Sigmoid colon (tissue), 7 donors: Measurements from ENCODE around the gene NIN. TPM values are rescaled to one million over a fixed set of nuclear protein-coding genes. Genes with fewer than 3 reads are reported as not detected.

Source experiments
- DNase-seq: peaks from one replicate; pipeline ENCODE4 v3.0.0-alpha.2; 2019
- H3K27ac ChIP-seq, 4 donors: fragments of 200-600 bp; sonication (generic); one replicate each; pipeline ENCODE4 v1.5.1; 2016 to 2019; ENCODE audit warnings: mild to moderate bottlenecking in 1 of 4
- H3K27me3 ChIP-seq, 3 donors: fragments of 200-600 bp; sonication (generic); one replicate each; pipeline ENCODE4 v1.5.1; 2019; ENCODE audit warnings: mild to moderate bottlenecking in 1 of 3
- H3K36me3 ChIP-seq, 4 donors: fragments of 200-600 bp; sonication (generic); one replicate each; pipeline ENCODE4 v1.5.1; 2016 to 2019
- H3K4me1 ChIP-seq, 4 donors: fragments of 200-600 bp; sonication (generic); one replicate each; pipeline ENCODE4 v1.5.1; 2017 to 2019
- H3K4me3 ChIP-seq, 4 donors: fragments of 200-600 bp; sonication (generic); one replicate each; pipeline ENCODE4 v1.5.1; 2017 to 2019; ENCODE audit warnings: mild to moderate bottlenecking in 2 of 4, moderate library complexity in 1 of 4
- H3K9me3 ChIP-seq, 4 donors: fragments of 200-600 bp in 3 of 4; sonication (generic) in 3 of 4; one replicate each; pipeline versions ENCODE4 v1.5.1 to v1.6.1; 2013 to 2019
- EP300 ChIP-seq, 4 donors: sonication (generic); formaldehyde crosslinking; IDR thresholded peaks; one replicate each; pipeline ENCODE4 v1.6.1; 2017; ENCODE audit warnings: antibody characterized with exemption in 4 of 4
- POLR2A ChIP-seq, 2 donors: fragments of 450-650 bp; IDR thresholded peaks; one replicate each; pipeline ENCODE4 v1.6.1; 2016; ENCODE audit warnings: antibody characterized with exemption in 2 of 2, mild to moderate bottlenecking in 2 of 2, moderate library complexity in 2 of 2
- POLR2AphosphoS5 ChIP-seq, 4 donors: sonication (generic); formaldehyde crosslinking; IDR thresholded peaks; one replicate each; pipeline ENCODE4 v1.6.1; 2017; ENCODE audit warnings: antibody characterized with exemption in 4 of 4
- WGBS, 2 donors: extraction: QIAGEN DNeasy Blood & Tissue Kit; methylation state at CpG; one replicate each; pipeline ENCODE4 v1.1.7; 2013; 5-methylcytosine and 5-hydroxymethylcytosine counted together
- intact Hi-C: fragments of 100-400 bp; cut with DNase I; formaldehyde crosslinking; loops from one replicate; pipeline ENCODE4 v1.15.1; 2023
- polyA plus RNA-seq, 3 donors: library from polyadenylated mRNA; stranded (reverse); fragments of 200-250 nt; gene quantifications; one replicate each; pipeline ENCODE4 v1.2.3, GENCODE V29; 2013
- total RNA-seq, 4 donors: library from RNA; depleted of rRNA; stranded (reverse); fragments of >200 nt; gene quantifications; one replicate each; pipeline ENCODE4 v1.1.0, GENCODE V29; 2016
- TF ChIP-seq, protein P1 (sequence below), 4 experiments: fragments of 450-650 bp in 3 of 4; fragments of 200-600 bp in 1 of 4; IDR thresholded peaks; one replicate each; pipeline ENCODE4 v1.5.1; 2016 to 2019; ENCODE audit warnings: antibody characterized with exemption in 4 of 4, mild to moderate bottlenecking in 3 of 4, moderate library complexity in 2 of 4
- donor health status: healthy with polysubstance abuse.
- donor health status: Bipolar disorder and iron deficiency.
- donor health status: healthy.

NIN gene
- total and polyA plus RNA-seq, 7 donors, result 3.6 to 38.2 (median 20.7) TPM

GRCh38 chr14:50726372-50727107 lies 104.4 kb downstream of the NIN start:
- Histone ChIP-seq H3K9me3 (no peaks in the 10 kb centered on the region), H3K27ac (no peak overlapping the region), H3K4me1 (no peaks in the 10 kb centered on the region), H3K36me3 (peaks cover 0 to 95% (median 36%) of the 10 kb centered on the region in 4 donors), H3K4me3 (no peak overlapping the region), H3K27me3 (no peaks in the 10 kb centered on the region)
- TF ChIP-seq POLR2A (IDR thresholded peaks at IDR 0.05) (no peak), POLR2AphosphoS5 (IDR thresholded peaks at IDR 0.05) (no peak), EP300 (IDR thresholded peaks at IDR 0.05) (no peak)
- TF ChIP-seq, protein P1, sequence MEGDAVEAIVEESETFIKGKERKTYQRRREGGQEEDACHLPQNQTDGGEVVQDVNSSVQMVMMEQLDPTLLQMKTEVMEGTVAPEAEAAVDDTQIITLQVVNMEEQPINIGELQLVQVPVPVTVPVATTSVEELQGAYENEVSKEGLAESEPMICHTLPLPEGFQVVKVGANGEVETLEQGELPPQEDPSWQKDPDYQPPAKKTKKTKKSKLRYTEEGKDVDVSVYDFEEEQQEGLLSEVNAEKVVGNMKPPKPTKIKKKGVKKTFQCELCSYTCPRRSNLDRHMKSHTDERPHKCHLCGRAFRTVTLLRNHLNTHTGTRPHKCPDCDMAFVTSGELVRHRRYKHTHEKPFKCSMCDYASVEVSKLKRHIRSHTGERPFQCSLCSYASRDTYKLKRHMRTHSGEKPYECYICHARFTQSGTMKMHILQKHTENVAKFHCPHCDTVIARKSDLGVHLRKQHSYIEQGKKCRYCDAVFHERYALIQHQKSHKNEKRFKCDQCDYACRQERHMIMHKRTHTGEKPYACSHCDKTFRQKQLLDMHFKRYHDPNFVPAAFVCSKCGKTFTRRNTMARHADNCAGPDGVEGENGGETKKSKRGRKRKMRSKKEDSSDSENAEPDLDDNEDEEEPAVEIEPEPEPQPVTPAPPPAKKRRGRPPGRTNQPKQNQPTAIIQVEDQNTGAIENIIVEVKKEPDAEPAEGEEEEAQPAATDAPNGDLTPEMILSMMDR (IDR thresholded peaks at IDR 0.05), result no peak
- no peak for DNase-seq
- 74 to 86% methylated on average over 3 of the region's 3 CpGs for WGBS, 2 donors
- intact Hi-C loops, result no loop called here

DNA sequence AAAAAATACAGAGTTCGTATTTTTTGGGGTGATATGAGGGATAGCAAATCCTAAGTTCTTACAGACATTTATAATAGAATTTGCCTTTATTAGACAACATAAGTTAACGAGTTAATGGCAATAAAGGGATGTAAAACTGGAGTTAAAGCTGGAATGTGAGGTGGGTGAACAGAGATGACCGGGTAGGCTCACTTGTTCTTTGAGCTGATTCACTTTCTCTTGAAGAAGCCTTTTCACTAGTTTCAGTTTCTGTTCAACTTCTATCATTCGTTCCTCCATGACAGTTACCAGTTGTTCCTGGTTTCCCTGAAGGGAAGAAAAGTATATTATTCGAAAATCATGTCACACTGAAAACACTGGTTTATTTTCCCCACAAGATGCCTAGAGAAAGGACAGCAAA lies 105.2 kb downstream of the NIN start:
- Histone ChIP-seq H3K4me1 (no peaks in the 10 kb centered on the region), H3K27me3 (no peaks in the 10 kb centered on the region), H3K27ac (no peak overlapping the region), H3K36me3 (peaks cover 0 to 90% (median 36%) of the 10 kb centered on the region in 4 donors), H3K9me3 (no peaks in the 10 kb centered on the region), H3K4me3 (no peak overlapping the region)
- intact Hi-C loops, result no loop called here
- WGBS, 2 donors, result 84 to 87% methylated on average over 5 of the region's 5 CpGs
- DNase-seq, result no peak
- TF ChIP-seq POLR2A (IDR thresholded peaks at IDR 0.05), result no peak
- no peak for TF ChIP-seq EP300 (IDR thresholded peaks at IDR 0.05)
- TF ChIP-seq POLR2AphosphoS5 (IDR thresholded peaks at IDR 0.05), result no peak
- TF ChIP-seq, protein P1 (IDR thresholded peaks at IDR 0.05), result no peak

DNA sequence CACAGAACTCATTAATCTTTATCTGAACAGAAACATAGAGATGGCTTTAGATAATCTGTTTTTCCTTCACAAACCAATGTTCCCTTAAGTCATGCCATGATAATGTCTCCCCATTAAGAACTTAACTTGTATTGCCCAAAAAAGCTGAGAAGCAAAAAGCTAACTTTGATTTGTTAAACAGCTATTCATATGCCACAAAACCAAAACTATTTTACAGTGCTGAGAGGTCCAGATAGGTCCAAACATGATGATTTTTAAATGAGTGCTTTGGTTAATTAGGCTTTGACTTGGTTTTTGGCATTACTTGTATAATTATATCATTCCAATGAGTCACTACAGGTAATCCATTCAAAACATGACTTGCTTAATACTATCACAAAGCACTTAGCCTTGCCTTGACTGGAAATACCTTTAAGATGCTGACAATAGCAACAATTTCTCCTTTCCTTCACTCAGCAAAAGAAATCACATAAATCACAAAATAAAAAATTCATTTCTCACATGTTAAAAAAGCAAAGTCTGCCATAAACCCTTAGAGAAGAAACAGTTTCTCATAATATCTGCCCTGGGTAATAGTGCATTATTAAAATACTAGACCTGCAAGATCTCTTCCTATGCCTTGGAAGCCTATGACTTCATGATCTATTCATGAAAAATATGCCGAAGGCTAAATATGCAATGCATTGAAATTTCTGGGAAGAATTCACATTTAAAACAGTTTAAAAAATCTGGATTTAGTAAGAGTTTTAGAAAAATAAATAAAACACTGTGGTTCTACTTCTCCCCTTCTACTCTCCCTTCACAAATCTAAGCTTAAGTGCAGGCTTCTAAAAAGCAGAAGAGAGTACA lies 110.8 kb downstream of the NIN start:
- 93 to 99% methylated on average over 1 of the region's 1 CpG for WGBS, 2 donors
- peaks cover 0 to 37% (median 11%) of the 10 kb centered on the region in 4 donors for H3K36me3 ChIP-seq
- no peaks in the 10 kb centered on the region for H3K27me3 ChIP-seq
- H3K9me3 ChIP-seq, result no peaks in the 10 kb centered on the region
- no peak for DNase-seq
- no peak overlapping the region for H3K4me3 ChIP-seq
- TF ChIP-seq POLR2AphosphoS5 (IDR thresholded peaks at IDR 0.05) (no peak), POLR2A (IDR thresholded peaks at IDR 0.05) (no peak), EP300 (IDR thresholded peaks at IDR 0.05) (no peak)
- TF ChIP-seq, protein P1 (IDR thresholded peaks at IDR 0.05), result no peak
- intact Hi-C loops, result no loop called here
- H3K27ac ChIP-seq, result no peak overlapping the region
- H3K4me1 ChIP-seq, result no peaks in the 10 kb centered on the region

- DNase-seq, result no peak
- Histone ChIP-seq H3K27ac (no peak overlapping the region), H3K27me3 (no peaks in the 10 kb centered on the region), H3K4me3 (no peak overlapping the region), H3K9me3 (no peaks in the 10 kb centered on the region), H3K4me1 (no peaks in the 10 kb centered on the region), H3K36me3 (peaks cover 0 to 25% (median 2%) of the 10 kb centered on the region in 4 donors)
- no peak for TF ChIP-seq POLR2AphosphoS5 (IDR thresholded peaks at IDR 0.05)
- no peak for TF ChIP-seq EP300 (IDR thresholded peaks at IDR 0.05)
- TF ChIP-seq, protein P1 (IDR thresholded peaks at IDR 0.05), result no peak
- no peak for TF ChIP-seq POLR2A (IDR thresholded peaks at IDR 0.05)
- intact Hi-C loops, result no loop called here
- WGBS, 2 donors, result 77 to 82% methylated on average over 1 of the region's 1 CpG
Measured at GRCh38 chr14:50718949-50719348, 112.0 kb downstream of the NIN start.
